HepG2 (cell line): ENCODE measurements around the gene UTS2R. TPM values are rescaled to one million over a fixed set of nuclear protein-coding genes. Genes with fewer than 3 reads are reported as not detected.

Experiments
- AKAP8 ChIP-seq: sonication (generic); formaldehyde crosslinking; IDR thresholded peaks from 2 replicates; pipeline ENCODE4 v1.5.1; 2020; ENCODE audit warnings: mild to moderate bottlenecking, missing genetic modification reagents
- CHD2 ChIP-seq: IDR thresholded peaks from 2 replicates; pipeline ENCODE4 v1.6.1; 2011; ENCODE audit warnings: low read depth, low read length, improper control_type of control experiment
- CHD4 ChIP-seq: fragments of 200-600 bp; sonication (generic); IDR thresholded peaks from 2 replicates; pipeline ENCODE4 v1.7.0; 2017; ENCODE audit warnings: mild to moderate bottlenecking, low read length, borderline replicate concordance
- HCFC1 ChIP-seq: fragments of 150-350 bp; IDR thresholded peaks from 2 replicates; pipeline ENCODE4 v1.6.1; 2014; ENCODE audit warnings: low read depth, low read length
- HMGA1 ChIP-seq: sonication (generic); formaldehyde crosslinking; conservative IDR thresholded peaks from 2 replicates; pipeline ENCODE4 v1.4.0; 2020; ENCODE audit warnings: missing genetic modification reagents
- JDP2 ChIP-seq: sonication (generic); formaldehyde crosslinking; IDR thresholded peaks from 2 replicates; pipeline ENCODE4 v1.8.1; 2022; ENCODE audit warnings: missing genetic modification reagents, borderline replicate concordance
- MATR3 ChIP-seq: sonication (generic); formaldehyde crosslinking; IDR thresholded peaks from 2 replicates; pipeline ENCODE4 v1.4.0; 2020; ENCODE audit warnings: missing genetic modification reagents
- NFAT5 ChIP-seq: sonication (generic); formaldehyde crosslinking; IDR thresholded peaks from 2 replicates; pipeline ENCODE4 v1.4.0; 2020; ENCODE audit warnings: missing genetic modification reagents
- NFYC ChIP-seq: IDR thresholded peaks from 2 replicates; pipeline ENCODE4 v1.6.1; 2016; ENCODE audit warnings: missing genetic modification reagents, missing compliant biosample characterization
- SCMH1 ChIP-seq: sonication (generic); formaldehyde crosslinking; IDR thresholded peaks from 2 replicates; pipeline ENCODE4 v1.9.0; 2021; ENCODE audit warnings: missing genetic modification reagents, mild to moderate bottlenecking, borderline replicate concordance
- TOE1 ChIP-seq: sonication (generic); formaldehyde crosslinking; IDR thresholded peaks from 2 replicates; pipeline ENCODE4 v1.4.0; 2020; ENCODE audit warnings: mild to moderate bottlenecking, missing genetic modification reagents
- ZBTB20 ChIP-seq: sonication (generic); formaldehyde crosslinking; IDR thresholded peaks from 2 replicates; pipeline ENCODE4 v1.8.1; 2023; ENCODE audit warnings: missing genetic modification reagents, low read depth, mild to moderate bottlenecking, borderline replicate concordance
- ZFY ChIP-seq: sonication (generic); formaldehyde crosslinking; IDR thresholded peaks from 2 replicates; pipeline ENCODE4 v1.4.0; 2020; ENCODE audit warnings: missing genetic modification reagents
- ZNF317 ChIP-seq: sonication (generic); formaldehyde crosslinking; IDR thresholded peaks from 2 replicates; pipeline ENCODE4 v1.5.0; 2020; ENCODE audit warnings: mild to moderate bottlenecking, missing genetic modification reagents
- ZNF574 ChIP-seq: sonication (generic); formaldehyde crosslinking; IDR thresholded peaks from 2 replicates; pipeline ENCODE4 v1.4.0; 2020; ENCODE audit warnings: missing genetic modification reagents
- ZNF703 ChIP-seq: sonication (generic); formaldehyde crosslinking; IDR thresholded peaks from 2 replicates; pipeline ENCODE4 v1.5.1; 2020; ENCODE audit warnings: missing genetic modification reagents, mild to moderate bottlenecking, moderate library complexity, borderline replicate concordance
- ZNF704 ChIP-seq: sonication (generic); formaldehyde crosslinking; IDR thresholded peaks from 2 replicates; pipeline ENCODE4 v1.8.1; 2023; ENCODE audit warnings: mild to moderate bottlenecking, inconsistent platforms, moderate library complexity, missing genetic modification reagents, borderline replicate concordance
- polyA plus RNA-seq, 8 experiments: library from polyadenylated mRNA; depleted of rRNA in 3 of 8; stranded (reverse) in 7 of 8; unstranded in 1 of 8; fragments of >200 nt; fragmentation: Illumina TruSeq in 4 of 8; extraction: Trizol in 4 of 8; gene quantifications; 2 replicates each; pipeline versions ENCODE4 v1.2.1 to v1.2.3, GENCODE V29; 2011 to 2016; ENCODE audit warnings: low read depth in 4 of 8, missing spikeins in 1 of 8, mixed read lengths in 1 of 8; ENCODE audit not compliant: insufficient read depth in 1 of 8
- total RNA-seq, 5 experiments: library from RNA; depleted of rRNA; stranded (reverse); fragments of >200 nt; fragmentation: Illumina TruSeq; extraction: Trizol; gene quantifications; 2 replicates each; pipeline ENCODE4 v1.2.3, GENCODE V29; 2016; ENCODE audit warnings: low read depth in 1 of 5
- TF ChIP-seq, protein P1 (sequence below): sonication (generic); formaldehyde crosslinking; IDR thresholded peaks from 2 replicates; pipeline ENCODE4 v1.4.0; 2020; ENCODE audit warnings: missing genetic modification reagents, mild to moderate bottlenecking, borderline replicate concordance

The UTS2R gene
- total and polyA plus RNA-seq, 2 of the 13 experiments (the other 11 are each of a cell fraction or from before 2014, with no cell fraction given) = 0.13 to 0.15 TPM

DNA sequence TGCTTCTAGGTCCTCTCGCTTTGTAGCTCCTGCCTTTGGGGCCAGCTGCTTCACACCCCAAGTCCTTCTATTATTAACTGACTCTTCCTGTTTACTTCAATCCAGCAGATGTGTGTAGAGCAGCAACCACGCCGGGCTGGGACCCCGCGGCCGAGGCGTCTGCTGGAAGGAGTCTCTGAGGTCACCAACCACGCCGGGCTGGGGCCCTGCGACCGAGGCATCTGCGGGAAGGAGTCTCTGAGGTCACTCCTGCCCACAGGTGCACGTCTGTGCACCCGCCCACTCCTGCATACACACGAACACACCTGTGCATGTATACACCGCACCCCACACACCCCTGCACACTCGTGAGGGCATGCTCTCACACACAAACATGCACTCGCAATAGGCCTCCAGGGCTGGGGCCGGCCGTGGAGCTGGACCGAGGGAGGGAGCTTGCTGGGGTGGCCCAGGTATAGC is 20.3 kb upstream of the UTS2R start (continued):
- no peak for TF ChIP-seq ZNF704 (CRISPR knock-in tag)
- TF ChIP-seq ZFY (CRISPR knock-in tag) = no peak
- 0 out of 2 replicates have a peak, but pooled peaks have one; percentile 6 for TF ChIP-seq NFYC (CRISPR knock-in tag)
- TF ChIP-seq AKAP8 (CRISPR knock-in tag) = no peak
- no peak for TF ChIP-seq SCMH1 (CRISPR knock-in tag)
- no peak for TF ChIP-seq TOE1 (CRISPR knock-in tag)
- TF ChIP-seq CHD4 = 0 out of 2 replicates have a peak, but pooled peaks have one; percentile 9
- 0 out of 2 replicates have a peak, but pooled peaks have one; percentile 18 for TF ChIP-seq ZNF317 (CRISPR knock-in tag)
- no peak for TF ChIP-seq NFAT5 (CRISPR knock-in tag)
- no peak for TF ChIP-seq HMGA1 (CRISPR knock-in tag)
- TF ChIP-seq ZNF703 = 0 out of 2 replicates have a peak, but pooled peaks have one; percentile 53
- TF ChIP-seq HCFC1 = no peak
- TF ChIP-seq JDP2 (CRISPR knock-in tag) = no peak
- TF ChIP-seq ZNF574 = no peak
- TF ChIP-seq MATR3 = no peak
- TF ChIP-seq ZBTB20 (CRISPR knock-in tag) = no peak
- TF ChIP-seq, protein P1, sequence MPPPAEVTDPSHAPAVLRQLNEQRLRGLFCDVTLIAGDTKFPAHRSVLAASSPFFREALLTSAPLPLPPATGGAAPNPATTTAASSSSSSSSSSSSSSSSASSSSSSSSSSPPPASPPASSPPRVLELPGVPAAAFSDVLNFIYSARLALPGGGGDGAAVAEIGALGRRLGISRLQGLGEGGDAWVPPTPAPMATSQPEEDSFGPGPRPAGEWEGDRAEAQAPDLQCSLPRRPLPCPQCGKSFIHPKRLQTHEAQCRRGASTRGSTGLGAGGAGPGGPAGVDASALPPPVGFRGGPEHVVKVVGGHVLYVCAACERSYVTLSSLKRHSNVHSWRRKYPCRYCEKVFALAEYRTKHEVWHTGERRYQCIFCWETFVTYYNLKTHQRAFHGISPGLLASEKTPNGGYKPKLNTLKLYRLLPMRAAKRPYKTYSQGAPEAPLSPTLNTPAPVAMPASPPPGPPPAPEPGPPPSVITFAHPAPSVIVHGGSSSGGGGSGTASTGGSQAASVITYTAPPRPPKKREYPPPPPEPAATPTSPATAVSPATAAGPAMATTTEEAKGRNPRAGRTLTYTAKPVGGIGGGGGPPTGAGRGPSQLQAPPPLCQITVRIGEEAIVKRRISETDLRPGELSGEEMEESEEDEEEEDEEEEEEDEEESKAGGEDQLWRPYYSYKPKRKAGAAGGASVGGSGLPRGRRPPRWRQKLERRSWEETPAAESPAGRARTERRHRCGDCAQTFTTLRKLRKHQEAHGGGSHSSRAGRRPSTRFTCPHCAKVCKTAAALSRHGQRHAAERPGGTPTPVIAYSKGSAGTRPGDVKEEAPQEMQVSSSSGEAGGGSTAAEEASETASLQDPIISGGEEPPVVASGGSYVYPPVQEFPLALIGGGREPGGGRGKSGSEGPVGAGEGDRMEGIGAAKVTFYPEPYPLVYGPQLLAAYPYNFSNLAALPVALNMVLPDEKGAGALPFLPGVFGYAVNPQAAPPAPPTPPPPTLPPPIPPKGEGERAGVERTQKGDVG (CRISPR knock-in tag) = no peak
- TF ChIP-seq CHD2 = no peak
